Measurements from ENCODE around the gene OAF.

The OAF gene

DNA sequence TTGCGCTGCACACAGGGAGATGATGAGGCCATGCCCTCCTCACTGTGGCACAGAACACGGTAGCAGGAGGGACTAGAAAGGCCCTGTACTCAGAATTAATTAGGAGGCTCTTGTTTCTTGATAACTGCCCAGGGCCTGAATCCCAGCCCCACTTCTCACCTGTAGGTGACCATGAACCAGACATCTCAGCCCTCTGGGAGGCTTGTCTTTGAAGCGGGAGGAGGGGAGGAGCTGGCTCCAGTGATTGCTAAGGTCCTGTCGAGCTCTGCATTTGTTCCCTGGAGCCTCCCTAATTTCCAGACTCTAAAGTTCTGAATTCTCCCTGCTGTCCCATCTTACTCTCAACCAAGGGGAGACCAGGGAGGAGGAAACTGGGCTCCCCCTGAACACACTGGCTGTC lies 19.8 kb upstream of the OAF start:
- no peak for TF ChIP-seq CTCF (IDR thresholded peaks at IDR 0.05; ENCODE audit: insufficient read depth, missing control alignments)
- no peak for FAIRE-seq
- no peak for DNase-seq (ENCODE audit: insufficient read length, low spot score)

DNA sequence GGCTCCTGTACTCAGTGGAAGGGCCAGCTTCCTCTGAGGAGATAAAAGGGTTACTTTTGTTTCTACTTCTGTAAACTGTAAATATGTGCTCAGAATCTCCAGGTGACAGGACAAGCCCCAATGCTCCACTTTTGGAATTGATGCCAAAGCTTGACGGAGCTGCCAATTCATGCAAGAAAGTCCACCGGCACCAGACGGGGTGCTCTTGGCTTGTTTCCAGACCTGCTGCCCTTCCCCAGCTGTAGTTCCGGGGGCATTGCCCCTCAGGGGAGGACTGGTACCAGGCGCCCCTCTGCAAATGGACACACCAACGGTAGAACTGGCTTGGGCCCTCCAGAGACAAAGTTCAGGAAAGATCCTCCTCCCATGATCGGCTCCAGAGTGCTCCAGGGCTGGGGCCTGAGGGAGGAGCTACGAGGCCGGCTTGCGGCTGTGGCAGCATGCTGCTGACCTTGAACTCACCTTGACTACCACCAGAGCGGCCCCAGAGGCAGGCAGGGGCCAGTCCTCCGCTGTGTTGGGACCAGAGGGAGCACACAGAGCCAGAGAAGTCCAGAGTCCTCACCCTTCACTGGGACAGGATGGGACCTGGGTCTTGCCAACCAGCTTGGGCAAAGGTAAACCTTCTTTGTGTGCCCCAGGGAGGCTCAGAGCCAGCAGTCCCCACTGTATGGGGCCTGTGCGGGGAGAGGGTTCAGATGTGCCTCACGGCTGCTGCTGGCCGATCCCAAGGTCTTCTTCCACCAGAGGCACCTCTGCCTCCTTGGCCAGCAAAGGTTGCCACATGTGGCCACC lies 17.8 kb upstream of the OAF start:
- no peak for DNase-seq (ENCODE audit: insufficient read length, low spot score)
- no peak for TF ChIP-seq CTCF (IDR thresholded peaks at IDR 0.05; ENCODE audit: insufficient read depth, missing control alignments)
- FAIRE-seq: no peak

DNA sequence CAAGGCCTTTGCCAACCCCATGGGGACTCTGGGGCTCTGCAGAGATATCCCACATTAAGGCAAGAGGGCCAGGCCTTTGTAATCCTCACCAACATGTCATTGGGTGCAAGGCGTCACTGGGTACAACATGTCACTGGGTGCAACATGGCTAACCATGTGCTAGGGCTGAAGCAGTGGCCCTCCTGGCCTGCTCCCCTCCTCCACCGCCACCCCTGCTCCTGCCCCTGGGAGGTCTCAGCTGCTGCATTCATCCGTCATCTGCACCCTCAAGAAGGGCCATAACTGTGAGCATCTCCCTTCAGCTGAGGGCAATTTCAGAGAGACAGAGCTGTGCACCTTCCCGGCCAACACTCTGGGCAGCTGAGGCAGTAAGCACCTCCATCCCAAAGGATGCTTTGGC lies 16.7 kb upstream of the OAF start:
- no peak for FAIRE-seq
- no peak for DNase-seq (ENCODE audit: insufficient read length, low spot score)
- no peak for TF ChIP-seq CTCF (IDR thresholded peaks at IDR 0.05; ENCODE audit: insufficient read depth, missing control alignments)

DNA sequence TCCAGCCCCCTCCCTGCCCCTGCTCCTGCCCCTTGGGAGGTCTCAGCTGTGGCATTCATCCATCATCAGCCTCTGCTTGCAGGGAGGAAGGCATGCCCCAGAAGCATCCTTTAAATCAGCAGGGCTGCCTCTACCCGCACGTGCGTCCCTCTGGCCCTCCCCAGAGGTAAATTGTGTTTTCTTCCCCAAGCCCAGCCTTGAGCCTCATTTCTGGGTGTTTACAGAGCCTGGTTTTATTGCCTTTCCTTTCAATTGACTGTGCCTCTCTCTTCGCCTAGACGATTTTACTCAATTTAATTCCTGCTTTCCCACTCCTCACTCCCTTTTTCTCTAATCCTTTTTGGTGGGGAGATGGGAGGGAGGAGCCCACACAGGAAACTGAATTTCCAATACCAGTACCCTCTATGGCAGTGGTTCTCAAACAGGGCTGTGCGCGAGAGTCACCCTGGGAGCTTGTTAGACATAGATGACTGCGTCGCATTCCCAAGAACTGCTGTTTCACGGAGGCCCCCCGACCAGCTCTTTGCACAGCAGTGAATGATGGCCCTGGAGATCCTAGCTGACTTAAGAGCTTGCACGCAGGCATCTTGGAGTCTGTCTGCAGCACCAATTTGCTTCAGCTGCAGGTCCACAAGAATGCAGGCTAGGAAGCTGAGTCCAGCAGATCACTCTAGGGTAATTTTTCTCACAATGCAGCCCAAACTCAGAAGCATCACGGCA lies 15.1 kb upstream of the OAF start:
- FAIRE-seq: no peak

GRCh38 chr11:120196826-120197225 lies 14.0 kb upstream of the OAF start:
- DNase-seq (ENCODE audit: insufficient read length, low spot score) (no peak), FAIRE-seq (no peak)
- TF ChIP-seq CTCF (IDR thresholded peaks at IDR 0.05; ENCODE audit: insufficient read depth, missing control alignments): no peak

More for the DNA sequence above, 15.1 kb upstream of the OAF start:
- no peak for TF ChIP-seq CTCF (IDR thresholded peaks at IDR 0.05; ENCODE audit: insufficient read depth, missing control alignments)
- no peak for DNase-seq (ENCODE audit: insufficient read length, low spot score)

GRCh38 chr11:120197251-120197891 lies 13.5 kb upstream of the OAF start:
- no peak for FAIRE-seq

More at GRCh38 chr11:120197251-120197891, 13.5 kb upstream of the OAF start:
- DNase-seq (ENCODE audit: insufficient read length, low spot score): no peak
- TF ChIP-seq CTCF (IDR thresholded peaks at IDR 0.05; ENCODE audit: insufficient read depth, missing control alignments): no peak

Data from D721Med (cell line).